Uterus (tissue), 4 donors: ENCODE data around the gene ZG16. TPM values are rescaled to one million over a fixed set of nuclear protein-coding genes. Genes with fewer than 3 reads are reported as not detected.
"Not testable (repeated sequence)": the region's sequence is repeated elsewhere in the genome, so short reads cannot be mapped to it uniquely, and the experiment has no call there.

Source experiments
- DNase-seq, 2 donors: peaks; one replicate each; pipeline ENCODE4 v3.0.0-alpha.2; 2019 to 2020
- H3K27ac ChIP-seq, 2 donors: fragments of 200-600 bp; sonication (generic); 1 replicate in 1 of 2; 2 replicates in 1 of 2; pipeline ENCODE4 v1.5.1; 2016 to 2018
- H3K27me3 ChIP-seq, 2 donors: fragments of 200-600 bp; sonication (generic); one replicate each; pipeline ENCODE4 v1.5.1; 2018 to 2019; ENCODE audit warnings: control low read depth in 1 of 2
- H3K36me3 ChIP-seq, 2 donors: fragments of 200-600 bp; sonication (generic); one replicate each; pipeline ENCODE4 v1.5.1; 2019; ENCODE audit warnings: control low read depth in 1 of 2
- H3K4me1 ChIP-seq, 2 donors: fragments of 200-600 bp; sonication (generic); one replicate each; pipeline ENCODE4 v1.5.1; 2018 to 2019; ENCODE audit warnings: control low read depth in 1 of 2
- H3K4me3 ChIP-seq, 2 donors: fragments of 200-600 bp; sonication (generic); 1 replicate in 1 of 2; 2 replicates in 1 of 2; pipeline ENCODE4 v1.5.1; 2018 to 2019; ENCODE audit warnings: mild to moderate bottlenecking in 1 of 2
- H3K9me3 ChIP-seq, 2 donors: fragments of 200-600 bp; sonication (generic); one replicate each; pipeline ENCODE4 v1.5.1; 2019; ENCODE audit warnings: control low read depth in 1 of 2
- CTCF ChIP-seq, 4 experiments: fragments of 200-600 bp in 2 of 4; fragments of 450-650 bp in 2 of 4; sonication (generic) in 2 of 4; IDR thresholded peaks; one replicate each; pipeline ENCODE4 v1.5.1; 2016 to 2019; ENCODE audit warnings: antibody characterized with exemption in 4 of 4, mild to moderate bottlenecking in 2 of 4, moderate library complexity in 1 of 4
- POLR2A ChIP-seq, 2 donors: fragments of 450-650 bp; IDR thresholded peaks; one replicate each; pipeline ENCODE4 v1.6.1; 2016; ENCODE audit warnings: antibody characterized with exemption in 2 of 2, mild to moderate bottlenecking in 1 of 2, moderate library complexity in 1 of 2
- intact Hi-C: fragments of 100-400 bp; cut with DNase I; formaldehyde crosslinking; loops from one replicate; pipeline ENCODE4 v1.15.1; 2023; ENCODE audit warnings: low total_unique reads
- total RNA-seq, 4 donors: library from RNA; depleted of rRNA in 3 of 4; stranded (reverse); fragments of >200 nt in 3 of 4; gene quantifications; one replicate each; pipeline versions ENCODE4 v1.1.0 to v1.2.4, GENCODE V29; 2014 to 2023
- donor health status: DM: yes; HTN: yes; CAD: no.

ZG16 gene
- total RNA-seq, 4 donors from 2014 or later, result under 0.01 TPM; not detected in 3

GRCh38 chr16:29745853-29746345 is 32.2 kb upstream of the ZG16 start, which contains the start of gene C16orf54:
C16orf54 (minus strand) TSS chr16:29745990; CDS start chr16:29744951, 1,039 bp downstream.
- intact Hi-C loops, result no loop called here
- Histone ChIP-seq H3K4me3 (no peak within 1 kb of the TSS), H3K9me3 (no peaks in the 10 kb centered on the region), H3K27ac (no peak within 1 kb of the TSS), H3K27me3 (no peaks in the 10 kb centered on the region), H3K4me1 (no peaks in the 10 kb centered on the region), H3K36me3 (no peaks in the 10 kb centered on the region)
- DNase-seq, result peak; percentile 29 to 34
- TF ChIP-seq CTCF (IDR thresholded peaks at IDR 0.05) (no peak), POLR2A (IDR thresholded peaks at IDR 0.05) (no peak)

- H3K4me1 ChIP-seq, DNase-seq, H3K27ac ChIP-seq, intact Hi-C loops, H3K27me3 ChIP-seq, H3K4me3 ChIP-seq, H3K36me3 ChIP-seq, H3K9me3 ChIP-seq: not testable (repeated sequence)
Measured at GRCh38 chr16:29746518-29746917, 31.5 kb upstream of the ZG16 start.

- intact Hi-C loops, result no loop called here
- H3K27ac ChIP-seq, result no peak overlapping the region
Measured at GRCh38 chr16:29747947-29748759, 29.9 kb upstream of the ZG16 start.

GRCh38 chr16:29748760-29749149 is 29.3 kb upstream of the ZG16 start:
- intact Hi-C loops, H3K4me3 ChIP-seq, H3K36me3 ChIP-seq, H3K27ac ChIP-seq, DNase-seq, H3K27me3 ChIP-seq, H3K9me3 ChIP-seq, H3K4me1 ChIP-seq: not testable (repeated sequence)

More at GRCh38 chr16:29747947-29748759, 29.9 kb upstream of the ZG16 start:
- H3K4me1 ChIP-seq, result no peaks in the 10 kb centered on the region
- TF ChIP-seq CTCF (IDR thresholded peaks at IDR 0.05) (no peak), POLR2A (IDR thresholded peaks at IDR 0.05) (no peak)
- H3K4me3 ChIP-seq, result no peak overlapping the region
- H3K9me3 ChIP-seq, result no peaks in the 10 kb centered on the region
- H3K36me3 ChIP-seq, result no peaks in the 10 kb centered on the region
- H3K27me3 ChIP-seq, result no peaks in the 10 kb centered on the region
- DNase-seq, result no peak

DNA sequence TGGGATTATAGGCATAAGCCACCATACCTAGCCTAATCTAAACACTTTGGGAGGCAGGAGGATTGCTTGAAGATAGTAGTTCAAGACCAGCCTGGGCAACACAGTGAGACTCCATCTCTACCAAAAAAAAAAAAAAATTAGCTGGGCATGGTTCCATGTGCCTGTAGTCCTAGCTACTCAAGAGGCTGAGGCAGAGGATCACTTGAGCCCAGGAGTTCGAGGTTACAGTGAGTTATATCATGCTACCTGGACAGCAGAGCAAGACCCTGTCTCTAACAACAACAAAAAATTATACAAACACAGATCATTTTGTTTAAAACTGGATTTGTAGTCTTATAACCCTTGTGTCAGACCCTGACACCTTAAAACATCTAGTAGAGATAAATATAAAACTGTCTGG is 24.5 kb upstream of the ZG16 start:
- no peak for TF ChIP-seq POLR2A (IDR thresholded peaks at IDR 0.05)
- no peak for TF ChIP-seq CTCF (IDR thresholded peaks at IDR 0.05)

DNA sequence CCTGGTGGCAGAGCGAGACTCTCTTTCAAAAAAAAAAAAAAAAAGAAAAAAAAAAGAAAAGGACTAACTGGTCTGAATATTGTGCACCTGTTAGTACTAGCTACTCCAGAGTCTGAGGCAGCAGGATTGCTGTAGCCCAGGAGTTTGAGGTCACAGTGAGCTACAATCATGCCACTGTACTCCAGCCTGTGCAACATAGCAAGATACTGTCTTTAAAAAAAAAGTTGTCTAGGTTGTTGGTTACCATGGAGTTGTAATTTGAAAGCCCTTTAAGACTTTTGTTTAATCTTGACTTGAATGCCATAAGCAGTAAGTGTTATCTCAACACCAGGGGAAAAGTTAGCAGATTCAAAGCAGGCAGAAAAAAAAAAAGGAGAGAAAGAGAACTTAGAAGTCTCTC is 21.4 kb upstream of the ZG16 start:
- intact Hi-C loops, result no loop called here
- H3K27me3 ChIP-seq, result no peaks in the 10 kb centered on the region
- TF ChIP-seq CTCF (IDR thresholded peaks at IDR 0.05) (no peak), POLR2A (IDR thresholded peaks at IDR 0.05) (no peak)
- H3K4me3 ChIP-seq, result no peak overlapping the region
- H3K4me1 ChIP-seq, result no peaks in the 10 kb centered on the region
- no peaks in the 10 kb centered on the region for H3K36me3 ChIP-seq
- H3K27ac ChIP-seq, result no peak overlapping the region
- no peaks in the 10 kb centered on the region for H3K9me3 ChIP-seq
- no peak for DNase-seq

More for the DNA sequence above, 24.5 kb upstream of the ZG16 start:
- no peak overlapping the region for H3K27ac ChIP-seq
- H3K27me3 ChIP-seq, result no peaks in the 10 kb centered on the region
- H3K9me3 ChIP-seq, result no peaks in the 10 kb centered on the region
- intact Hi-C loops, result no loop called here
- DNase-seq, result no peak
- no peak overlapping the region for H3K4me3 ChIP-seq
- no peaks in the 10 kb centered on the region for H3K36me3 ChIP-seq
- H3K4me1 ChIP-seq, result no peaks in the 10 kb centered on the region

GRCh38 chr16:29757086-29757485 is 21.0 kb upstream of the ZG16 start:
- H3K4me1 ChIP-seq, H3K27ac ChIP-seq, H3K36me3 ChIP-seq, intact Hi-C loops, DNase-seq, H3K4me3 ChIP-seq, H3K9me3 ChIP-seq, H3K27me3 ChIP-seq: not testable (repeated sequence)
